ENCODE data around the gene DHX40.

GRCh38 chr17:59632398-59632797 lies 67.0 kb downstream of the DHX40 start:
- no peak for TF ChIP-seq CTCF (IDR thresholded peaks at IDR 0.05; ENCODE audit: low read depth, low read length)
- TF ChIP-seq MAX (IDR thresholded peaks at IDR 0.05; ENCODE audit: low read depth, low read length) = no peak
- TF ChIP-seq POLR2A (IDR thresholded peaks at IDR 0.05; ENCODE audit: extremely low read depth, insufficient read length) = no peak

All from NB4 (cell line).